T-helper 9 cell (primary cell): ENCODE results near the gene MAML3.

Experiments
- DNase-seq: peaks from one replicate; pipeline ENCODE4 v3.0.0-alpha.2; 2020

Gene MAML3

DNA sequence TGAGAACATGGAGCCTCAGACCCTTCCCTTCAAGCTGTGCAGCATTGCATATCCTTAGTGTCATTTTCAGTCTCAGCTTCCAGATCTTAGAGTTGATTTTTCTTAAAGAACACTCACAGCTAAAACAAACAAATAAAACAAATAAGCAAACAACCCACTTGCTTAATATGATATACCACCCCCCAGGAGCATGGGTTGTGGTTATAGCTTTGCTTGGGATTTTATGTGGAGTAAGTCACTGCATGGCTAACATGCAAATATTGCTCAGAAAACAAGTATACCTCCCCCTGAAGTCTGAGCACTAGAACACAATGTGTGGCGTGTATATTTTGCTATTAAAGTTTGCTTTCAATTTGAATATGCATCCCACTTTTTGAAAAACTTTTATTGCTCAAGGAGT is 409.8 kb downstream of the MAML3 start:
- no peak for DNase-seq

DNA sequence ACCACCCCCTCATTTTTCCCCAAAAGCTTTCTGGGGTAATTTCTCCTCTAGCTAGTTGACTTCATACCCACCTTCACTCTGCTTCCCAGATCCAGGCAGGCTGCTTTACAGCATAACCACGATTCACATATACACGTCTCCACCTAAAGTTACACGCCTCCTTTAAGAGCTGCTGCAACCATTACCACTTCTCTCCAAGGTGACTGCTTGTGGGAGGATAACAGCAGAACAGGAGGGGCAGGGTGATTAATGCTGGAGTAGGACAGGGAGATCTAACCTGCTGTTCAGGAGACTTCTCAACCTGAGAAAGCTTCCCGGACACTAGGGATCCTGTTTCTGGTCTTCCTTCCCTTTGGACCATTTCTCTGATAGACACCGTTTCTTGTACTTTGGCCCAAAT is 411.0 kb downstream of the MAML3 start:
- DNase-seq, result no peak

DNA sequence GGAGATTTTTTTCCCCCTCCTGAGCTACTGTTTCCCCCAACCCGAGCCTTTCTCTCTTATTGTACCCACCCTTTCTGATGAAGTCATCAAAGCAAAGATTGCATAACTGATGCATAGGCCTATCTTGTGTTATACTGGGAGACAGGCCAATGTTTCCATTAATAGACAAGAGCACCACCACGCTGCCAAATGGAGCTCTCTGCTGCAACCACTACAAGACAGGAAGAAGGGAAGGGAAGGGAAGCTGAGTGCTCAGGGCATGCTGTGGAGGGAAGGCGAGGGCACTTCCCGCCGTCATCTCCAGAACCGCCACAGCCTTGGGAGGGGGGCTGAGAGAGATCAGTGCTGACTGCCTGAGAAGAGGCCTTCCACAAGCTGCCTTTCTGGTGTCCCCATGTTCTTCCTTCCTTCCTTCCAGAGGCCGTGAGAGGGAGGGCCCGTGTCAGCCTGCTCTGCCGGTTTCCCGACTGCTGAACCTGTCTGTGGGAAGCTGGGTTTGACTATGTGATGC is 413.4 kb downstream of the MAML3 start:
- no peak for DNase-seq

DNA sequence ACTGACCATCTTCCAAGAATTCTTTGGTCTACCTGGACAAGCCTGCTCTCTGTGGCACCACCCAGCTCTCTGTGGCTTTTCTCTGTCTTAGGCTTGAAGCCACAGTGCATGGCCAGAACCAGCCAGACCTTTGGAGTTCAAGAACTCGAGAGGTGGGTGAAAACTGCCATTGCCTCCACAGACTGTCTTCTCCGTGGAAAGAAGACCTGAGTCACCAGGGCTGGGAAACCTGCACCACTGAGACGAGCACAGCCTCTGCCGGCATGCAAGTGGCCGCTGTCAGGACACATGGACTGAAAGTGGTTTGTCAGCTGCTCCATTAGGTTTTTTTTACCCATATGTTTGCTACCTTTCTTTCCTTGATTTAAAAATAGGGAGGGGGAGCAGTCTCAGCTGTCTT is 413.9 kb downstream of the MAML3 start:
- no peak for DNase-seq

DNA sequence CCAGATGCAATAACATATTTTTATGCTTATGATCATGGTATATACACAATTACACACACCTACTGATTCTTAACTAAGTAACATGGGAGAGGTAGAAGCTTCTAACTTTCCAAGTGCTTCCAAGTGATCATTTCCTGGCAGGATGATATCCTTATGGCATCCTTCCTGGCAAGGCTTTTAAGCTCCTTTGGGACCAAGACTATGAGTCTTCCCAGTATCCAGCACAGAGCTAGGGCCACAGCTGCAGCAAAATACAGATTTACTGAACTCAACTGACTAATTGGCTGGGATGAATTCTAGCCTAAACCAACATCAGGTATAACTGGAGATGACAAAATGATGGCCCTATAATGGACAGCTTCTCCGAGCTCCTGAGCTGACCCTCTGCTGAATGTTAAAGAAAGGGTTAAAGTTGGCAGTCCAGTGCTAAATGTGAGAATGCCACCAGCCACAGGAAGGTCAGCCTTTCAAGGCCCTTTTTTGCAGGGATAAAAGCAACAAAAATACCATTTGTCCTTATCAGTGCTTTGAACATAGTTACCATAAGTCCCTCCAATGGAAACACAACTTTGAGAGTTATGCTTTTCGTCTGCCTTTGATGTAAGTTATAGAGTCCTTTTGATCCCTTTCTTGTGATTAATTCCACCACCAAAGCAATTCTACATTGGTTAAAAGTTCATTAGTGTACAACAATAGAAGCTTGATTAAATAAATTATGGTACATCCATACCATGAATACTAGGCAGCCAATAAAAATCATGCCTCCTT is 415.0 kb downstream of the MAML3 start:
- DNase-seq, result no peak

DNA sequence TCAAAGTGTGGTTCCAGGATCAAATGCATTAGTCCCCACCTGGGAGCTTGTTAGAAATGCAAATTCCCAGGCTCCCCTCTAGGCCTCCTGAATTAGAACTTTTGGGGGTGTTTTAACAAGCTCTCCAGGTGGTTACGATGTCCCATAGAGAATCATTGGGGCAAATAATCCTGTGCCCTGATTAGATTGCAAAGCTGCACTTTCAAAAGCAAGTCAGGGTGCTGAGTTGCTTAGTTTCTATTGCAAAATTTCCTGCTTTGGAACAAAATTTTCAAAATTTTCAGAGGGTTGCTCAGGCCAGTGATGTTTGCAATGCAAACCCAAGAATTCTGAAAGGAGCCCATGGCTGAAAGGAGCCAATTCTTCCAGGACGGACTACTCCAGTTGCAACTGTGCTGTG is 417.3 kb downstream of the MAML3 start:
- DNase-seq, result no peak

DNA sequence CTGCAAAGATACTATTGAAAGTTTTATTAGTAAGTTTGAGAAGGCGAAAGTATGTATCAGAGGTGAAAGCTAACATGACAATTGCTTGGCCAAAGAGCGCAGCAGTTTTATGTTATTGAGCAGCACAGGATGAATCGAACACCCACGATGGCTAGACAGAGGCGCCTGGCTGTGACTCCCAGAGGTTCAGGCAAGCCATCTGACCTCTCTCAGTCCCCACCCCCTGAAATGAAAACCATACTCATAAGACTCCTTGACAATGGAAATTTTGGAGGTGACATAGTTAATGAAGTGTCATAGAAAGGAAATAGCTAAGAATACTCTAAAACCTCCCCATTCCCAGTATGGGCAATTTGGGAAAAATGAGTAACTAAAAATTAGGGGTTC is 417.7 kb downstream of the MAML3 start:
- no peak for DNase-seq

DNA sequence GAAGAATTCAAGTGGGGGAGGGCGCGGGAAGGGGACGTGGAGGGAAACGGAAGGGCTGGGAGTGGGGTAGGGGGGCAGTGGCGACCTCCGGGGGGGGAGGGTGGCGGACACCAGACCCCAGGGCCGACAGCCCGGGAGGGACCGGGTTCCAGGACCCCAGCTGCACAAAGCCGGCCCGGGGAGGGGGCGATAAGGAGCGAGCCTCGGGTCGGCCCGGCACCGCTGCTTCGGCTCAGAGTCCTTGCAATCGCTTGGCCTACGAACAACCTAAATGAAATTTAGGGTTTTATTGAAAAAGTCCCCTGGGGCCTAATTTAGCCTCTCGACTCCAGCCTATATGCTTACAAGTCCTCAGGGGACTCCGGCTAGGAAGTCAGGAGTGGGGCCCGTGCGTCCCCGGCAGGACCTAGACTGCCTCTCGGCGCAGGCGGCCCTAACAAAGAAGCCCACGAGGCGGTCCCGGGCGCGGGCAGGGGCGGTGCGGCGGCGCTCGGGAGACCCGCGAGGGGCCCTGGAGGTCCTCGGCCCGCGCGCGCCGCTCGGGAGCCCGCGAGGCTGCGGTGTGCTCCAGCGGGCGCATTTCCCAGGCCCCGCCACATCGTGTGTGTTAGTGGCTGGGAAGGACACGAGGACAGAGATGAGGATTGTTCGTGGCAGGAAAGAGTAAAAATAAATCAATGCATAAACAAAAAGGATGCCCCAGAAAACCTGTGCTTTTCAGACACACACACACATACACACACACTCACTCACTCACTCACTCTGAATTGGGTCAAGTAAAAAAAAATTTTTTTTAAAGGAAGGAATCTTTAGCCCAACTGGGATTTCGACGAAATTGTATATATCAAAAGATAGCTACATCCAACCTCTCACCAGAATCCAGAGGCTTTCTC is 418.4 kb downstream of the MAML3 start:
- DNase-seq, result no peak

DNA sequence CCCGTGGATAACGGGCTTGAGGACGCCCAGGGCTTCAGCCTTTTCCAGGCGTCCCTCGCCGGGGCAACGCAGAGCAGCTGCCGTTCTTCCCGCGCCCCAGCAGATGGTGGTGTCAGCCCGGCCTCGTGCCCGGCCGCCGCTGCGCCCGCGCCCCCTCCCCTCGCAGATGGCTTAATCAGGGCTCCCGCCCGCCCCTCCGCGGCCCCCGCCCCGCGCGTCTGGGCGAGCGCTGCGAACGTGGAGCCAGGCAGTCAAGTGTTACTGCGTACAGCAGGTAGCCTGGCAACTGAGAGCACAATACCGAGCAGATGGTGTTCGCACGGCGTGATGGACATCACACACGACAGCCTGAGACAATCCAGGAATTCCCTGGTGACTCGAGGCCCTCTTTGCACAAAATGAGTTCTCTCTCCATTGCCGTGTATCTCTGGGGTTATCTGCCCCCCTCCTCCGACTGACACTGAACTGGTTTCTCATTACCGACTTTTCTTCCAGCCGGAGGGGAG is 419.1 kb downstream of the MAML3 start:
- DNase-seq, result no peak

DNA sequence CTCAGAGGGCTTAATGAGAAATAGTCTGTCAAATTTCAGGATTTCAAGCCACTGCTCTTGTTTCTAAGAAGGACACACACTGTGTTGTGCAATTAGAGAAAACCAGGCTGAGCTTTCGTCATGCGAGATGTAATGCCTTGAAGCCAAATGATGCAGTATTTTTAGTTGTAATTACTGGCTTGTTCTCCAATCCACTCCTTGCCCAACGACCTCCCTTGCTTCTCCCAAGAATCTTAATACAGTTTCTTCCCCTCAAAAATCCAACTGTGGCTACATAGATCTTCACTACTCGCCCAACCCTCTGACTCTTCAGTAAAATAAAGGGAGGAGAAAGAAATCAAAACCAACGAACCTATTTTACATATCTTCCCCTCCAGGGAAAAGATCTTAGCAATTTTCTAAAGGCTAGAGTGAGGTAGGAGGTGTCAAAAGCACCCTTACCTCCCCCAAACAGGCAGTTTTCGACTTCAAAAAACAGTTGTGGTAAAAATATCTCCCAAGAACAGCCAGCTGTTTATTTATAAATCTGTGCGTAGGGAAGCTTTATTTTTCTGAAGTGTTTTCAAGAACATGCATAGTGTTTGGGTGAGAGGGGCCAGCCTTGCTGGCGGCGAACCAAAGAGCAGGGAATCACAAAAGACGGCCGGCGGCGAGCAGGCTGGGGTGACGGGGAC is 419.6 kb downstream of the MAML3 start:
- DNase-seq, result no peak

DNA sequence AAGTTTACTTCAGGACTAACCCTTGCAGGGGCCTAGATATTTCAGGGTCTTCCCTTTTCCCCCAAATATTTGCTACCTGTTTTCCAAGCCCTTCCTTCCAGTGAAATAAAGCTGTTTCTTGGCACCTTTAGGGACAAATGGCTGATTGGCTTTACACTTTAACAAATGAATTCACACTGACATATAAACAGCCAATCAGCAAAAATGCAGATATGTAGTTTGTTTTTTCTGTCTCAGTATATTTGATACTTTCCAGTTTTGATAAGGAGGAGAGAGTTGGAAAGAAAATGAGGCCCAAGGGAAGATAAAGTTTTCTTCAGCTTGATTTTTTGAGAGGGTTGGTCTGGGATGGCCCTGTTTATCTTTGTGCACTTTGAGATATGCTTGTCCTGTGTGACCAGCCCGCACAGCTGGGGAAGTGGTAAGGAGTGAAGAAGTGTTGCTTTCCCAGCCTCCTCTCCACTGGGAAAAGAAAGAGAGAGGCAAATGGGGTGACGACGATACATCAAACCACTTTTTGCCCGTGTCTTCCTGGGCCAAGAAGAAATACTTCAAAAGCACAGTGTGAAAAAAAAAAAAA is 420.9 kb downstream of the MAML3 start:
- DNase-seq, result no peak

DNA sequence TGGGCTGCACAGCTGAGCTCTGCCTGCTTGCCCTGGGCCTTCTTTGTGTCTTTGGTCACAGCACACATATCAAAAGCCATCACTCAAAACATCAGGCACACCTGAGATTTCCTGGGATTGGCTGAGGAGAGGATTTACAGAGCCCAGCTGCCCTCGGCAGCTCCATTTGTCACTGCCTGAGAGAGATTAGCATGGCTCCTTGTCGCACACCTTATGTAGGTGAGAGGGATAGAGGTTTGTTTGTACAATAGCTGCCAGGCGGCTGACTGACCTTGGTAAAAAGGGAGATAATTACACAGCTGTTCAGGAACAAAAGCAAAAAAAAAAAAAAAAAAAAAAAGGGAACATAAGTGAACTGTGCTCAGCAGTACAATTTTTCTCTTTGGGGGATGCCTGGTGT is 425.1 kb downstream of the MAML3 start:
- no peak for DNase-seq

DNA sequence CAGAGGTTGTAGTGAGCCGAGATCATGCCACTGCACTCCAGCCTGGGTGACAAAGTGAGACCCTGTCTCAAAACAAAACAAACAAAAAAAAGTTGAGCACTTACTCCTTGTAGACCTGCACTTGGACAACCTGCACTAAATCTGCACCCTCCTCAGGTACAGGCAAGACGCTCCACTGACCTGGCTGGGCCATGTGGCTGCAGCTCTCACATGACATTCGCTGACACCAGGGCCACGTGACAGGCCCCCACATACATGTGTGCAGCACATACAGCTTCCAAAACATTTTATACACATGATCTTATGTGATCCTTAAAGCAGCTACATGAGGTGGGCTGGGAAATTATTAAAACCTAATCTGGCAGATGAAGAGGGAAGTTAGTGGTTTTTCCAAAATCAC is 425.8 kb downstream of the MAML3 start:
- DNase-seq, result no peak

DNA sequence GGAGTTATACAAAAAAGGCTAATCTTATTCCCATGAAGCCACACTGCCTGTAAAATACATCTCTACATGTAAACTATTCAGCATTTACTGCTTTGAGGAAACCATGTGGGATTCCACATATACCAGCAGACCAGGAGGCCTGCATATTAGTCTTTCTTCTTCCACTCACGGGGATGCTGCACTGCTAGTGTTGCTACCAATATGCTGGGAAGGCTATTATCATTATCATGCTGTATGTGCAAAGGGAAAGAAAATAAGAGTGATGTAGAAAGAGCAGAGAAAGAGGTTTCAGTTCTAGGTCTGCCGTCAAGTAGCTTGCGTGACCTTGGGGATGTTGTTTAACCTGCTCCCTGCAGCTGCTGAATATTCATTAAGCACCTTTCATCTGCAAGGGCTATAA is 427.4 kb downstream of the MAML3 start:
- no peak for DNase-seq

DNA sequence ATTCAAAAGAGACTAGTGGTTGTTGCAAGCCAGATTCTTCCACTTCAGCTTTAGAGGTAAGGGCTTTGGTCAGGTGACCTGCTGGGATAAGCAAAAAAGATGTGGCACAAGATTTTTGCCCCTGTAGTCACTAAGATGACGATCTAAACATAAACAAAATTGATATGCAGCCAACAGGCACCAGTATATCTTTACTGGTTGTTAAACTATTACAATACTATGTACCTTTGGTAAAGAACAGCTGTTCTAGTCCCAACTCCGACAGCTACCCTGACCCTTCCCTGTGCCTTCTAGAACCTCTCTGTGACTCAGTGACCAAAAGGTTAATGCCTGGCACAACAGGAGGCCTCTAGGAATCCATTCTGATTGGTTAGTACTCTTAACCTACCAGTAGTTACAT is 428.7 kb downstream of the MAML3 start:
- DNase-seq, result no peak

DNA sequence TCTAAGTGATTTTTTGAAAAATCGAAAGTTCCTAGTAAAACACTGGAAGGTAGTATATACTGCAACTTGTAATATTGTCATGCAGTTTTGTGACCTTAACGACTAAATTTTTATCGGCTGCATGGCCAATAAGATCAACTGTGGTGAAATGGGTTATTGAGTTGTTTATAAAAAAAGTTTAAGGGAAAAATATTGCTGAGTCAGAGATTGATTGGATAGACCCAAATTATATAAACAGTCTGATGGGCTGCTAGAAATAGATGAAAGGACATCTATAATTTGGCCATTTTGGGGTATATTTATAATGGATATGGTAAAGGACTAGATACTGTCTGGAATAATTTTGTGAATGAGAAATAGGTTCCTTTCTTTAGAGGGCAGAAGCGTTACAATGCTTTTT is 432.2 kb downstream of the MAML3 start:
- DNase-seq, result no peak

DNA sequence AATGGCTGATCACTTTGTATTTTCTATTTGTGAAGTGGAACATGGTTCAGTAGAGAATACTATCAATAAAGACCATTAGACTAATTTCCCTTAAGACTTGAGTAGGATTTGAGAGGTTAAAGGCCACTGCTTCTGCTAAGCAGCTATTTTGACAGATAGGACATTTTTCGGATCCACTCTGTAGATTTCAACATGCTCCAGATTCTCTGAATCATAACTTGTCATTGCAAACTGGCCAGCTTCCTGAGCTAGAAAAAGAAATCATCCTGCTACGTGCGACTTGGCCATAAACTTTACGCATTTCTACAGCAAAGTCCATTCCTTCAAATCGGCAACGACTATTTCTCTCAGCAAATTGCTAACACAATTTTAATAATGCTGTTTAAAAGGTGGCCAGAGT is 433.2 kb downstream of the MAML3 start:
- DNase-seq, result no peak

DNA sequence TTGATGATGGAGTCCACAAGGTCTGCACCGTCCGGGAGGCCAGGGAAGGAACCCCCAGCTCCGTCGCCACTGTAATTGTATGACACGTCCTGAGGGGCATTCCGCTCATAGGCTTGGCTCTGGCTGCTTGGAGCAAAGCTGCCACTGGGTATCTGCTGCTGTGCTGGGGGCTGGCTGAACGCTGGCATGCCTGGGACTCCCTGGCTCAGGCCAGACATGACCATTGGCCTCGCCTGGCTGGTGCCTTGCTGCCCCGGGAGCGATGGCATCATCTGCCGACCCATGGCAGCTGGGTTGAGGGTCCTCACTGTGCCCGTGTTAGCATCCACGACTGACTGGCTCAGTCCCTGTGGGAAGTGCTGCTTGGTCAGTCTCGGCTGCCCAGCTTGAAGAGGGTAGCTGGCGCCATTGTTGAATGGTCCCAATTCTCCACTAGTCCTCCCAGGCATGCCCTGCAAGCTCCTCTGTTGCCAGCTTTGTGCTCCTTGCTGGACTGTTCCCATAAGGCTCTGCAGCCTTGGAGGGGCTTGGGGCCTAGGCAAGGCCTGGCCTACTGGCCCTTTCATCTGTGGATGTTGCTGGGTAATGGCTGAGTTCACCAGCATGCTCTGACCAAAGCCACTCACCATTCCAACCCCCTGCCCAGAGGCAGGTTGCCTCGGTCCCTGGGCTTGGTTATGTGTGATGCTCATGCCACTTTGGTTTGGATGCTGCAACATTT is 434.4 kb downstream of the MAML3 start:
- DNase-seq, result no peak

DNA sequence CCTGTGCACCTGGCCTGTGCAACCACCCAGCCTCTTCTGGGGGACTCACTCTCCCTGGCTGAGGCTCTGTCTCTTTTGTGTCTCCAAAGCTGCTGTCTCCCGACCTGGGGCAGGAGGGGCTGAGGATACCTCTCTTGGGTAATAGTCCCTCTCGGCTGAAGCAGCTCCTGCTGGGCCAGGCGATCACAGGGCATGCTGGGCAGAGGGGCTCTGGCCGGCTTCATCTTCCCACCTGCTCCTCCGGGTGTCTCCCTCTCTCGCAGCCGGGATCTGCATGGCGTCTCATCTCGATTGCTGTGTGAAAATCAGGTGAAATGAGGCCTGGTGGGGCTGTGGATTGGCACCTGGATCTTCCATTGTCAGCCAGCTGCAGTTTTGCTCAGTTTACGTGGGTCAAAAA is 435.2 kb downstream of the MAML3 start:
- DNase-seq, result no peak

DNA sequence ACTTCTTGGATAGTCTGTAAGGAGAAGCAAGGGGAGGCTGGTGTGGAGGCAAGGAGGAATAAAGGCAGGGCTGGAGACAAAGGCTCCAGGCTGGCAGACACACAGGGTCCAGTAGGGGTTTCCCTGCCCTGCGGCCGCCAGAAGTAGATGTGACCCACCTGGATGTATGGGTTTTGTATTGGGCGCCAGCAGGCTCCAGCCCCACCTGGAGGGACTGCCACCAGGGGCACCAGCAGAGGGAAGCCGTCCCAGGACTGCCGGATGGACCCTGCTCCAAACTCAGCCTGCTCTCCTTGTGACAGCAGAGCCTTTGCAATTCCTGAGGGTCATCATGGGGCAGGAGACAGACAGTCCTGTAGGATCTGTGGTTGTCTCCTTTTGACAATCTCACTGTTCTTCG is 435.6 kb downstream of the MAML3 start:
- DNase-seq, result no peak

DNA sequence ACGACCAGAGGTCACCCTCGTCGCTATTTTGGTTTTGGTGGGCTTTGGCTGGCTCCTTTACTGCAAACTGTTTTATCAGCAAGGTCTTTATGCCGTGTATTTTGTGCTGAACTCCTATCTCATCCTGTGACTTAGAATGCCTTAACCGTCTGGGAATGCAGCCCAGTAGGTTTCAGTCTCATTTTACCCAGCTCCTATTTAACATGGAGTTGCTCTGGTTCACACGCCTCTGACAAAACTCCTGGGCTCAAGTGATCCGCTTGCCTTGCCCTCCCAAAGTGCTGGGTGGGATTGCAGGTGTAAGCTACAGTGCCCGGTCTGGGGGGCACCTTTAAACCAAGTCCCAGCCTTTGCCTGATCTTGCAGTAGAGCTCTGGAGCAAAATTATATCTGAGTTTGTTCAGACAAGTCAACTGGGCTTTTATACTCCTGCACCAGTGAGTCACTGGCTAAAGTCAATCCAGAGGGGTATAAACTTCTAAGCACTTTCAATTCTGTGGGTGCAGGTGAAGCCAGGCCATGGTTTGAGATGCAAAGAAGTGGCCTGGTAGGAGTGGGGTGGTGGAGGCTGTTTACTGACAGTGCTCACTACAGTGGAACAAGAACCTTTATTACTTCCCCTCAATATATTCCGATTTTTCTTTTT is 438.1 kb downstream of the MAML3 start:
- no peak for DNase-seq

DNA sequence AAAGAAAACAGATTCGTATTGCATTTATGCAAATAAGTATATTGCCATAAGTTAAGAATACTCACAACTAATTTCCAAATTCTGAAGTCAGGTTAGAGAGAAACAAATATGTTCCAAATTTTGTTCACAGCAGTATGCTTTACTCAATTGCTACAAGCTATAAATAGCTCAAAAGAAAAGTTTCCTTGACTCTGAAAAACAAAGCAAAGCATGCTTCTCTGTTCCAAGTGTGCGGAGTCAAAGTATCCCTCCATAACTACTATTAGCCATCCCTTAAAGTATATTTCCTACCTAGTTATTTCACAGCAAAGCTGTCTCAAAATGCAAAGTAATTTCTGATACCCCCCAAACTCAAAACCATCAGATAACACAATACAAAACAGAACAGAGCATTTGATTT is 441.1 kb downstream of the MAML3 start:
- no peak for DNase-seq
